ENCODE results near the gene CCNE1. TPM values are rescaled to one million over a fixed set of nuclear protein-coding genes. Genes with fewer than 3 reads are reported as not detected.

Gene CCNE1
- total and polyA plus RNA-seq, 8 donors, result 3.6 to 5.8 (median 4.4) TPM

- no peaks in the 10 kb centered on the region for H3K36me3 ChIP-seq
- no peak for TF ChIP-seq CTCF (IDR thresholded peaks at IDR 0.05)
- no peaks in the 10 kb centered on the region for H3K9me3 ChIP-seq
- peaks cover 0 to 26% of the 10 kb centered on the region in 2 donors for H3K27me3 ChIP-seq
- intact Hi-C loops (cut with DNase I), result no loop called here
- ATAC-seq, result peak; percentile 2
- no peak for DNase-seq
- H3K4me3 ChIP-seq, result peak overlapping the region; percentile 70 to 86
- H3K27ac ChIP-seq, result peak overlapping the region; percentile 70 to 72
- peaks cover 19 to 24% of the 10 kb centered on the region in 2 donors for H3K4me1 ChIP-seq
Measured at GRCh38 chr19:29845574-29846176, 33.9 kb downstream of the CCNE1 start.

- no peak for TF ChIP-seq CTCF (IDR thresholded peaks at IDR 0.05)
- H3K27ac ChIP-seq, result no peak overlapping the region
- H3K27me3 ChIP-seq, result no peaks in the 10 kb centered on the region
- intact Hi-C loops (cut with DNase I), result no loop called here
- no peaks in the 10 kb centered on the region for H3K9me3 ChIP-seq
- H3K36me3 ChIP-seq, result no peaks in the 10 kb centered on the region
- ATAC-seq (no peak), DNase-seq (no peak)
- H3K4me3 ChIP-seq, result no peak overlapping the region
- peaks cover 7 to 10% of the 10 kb centered on the region in 2 donors for H3K4me1 ChIP-seq
Measured at GRCh38 chr19:29849208-29849607, 37.4 kb downstream of the CCNE1 start.

GRCh38 chr19:29850482-29850881 is 38.7 kb downstream of the CCNE1 start:
- Histone ChIP-seq H3K27me3 (peaks cover 0 to 7% of the 10 kb centered on the region in 2 donors), H3K27ac (no peak overlapping the region), H3K36me3 (no peaks in the 10 kb centered on the region), H3K4me3 (no peak overlapping the region), H3K9me3 (no peaks in the 10 kb centered on the region), H3K4me1 (peaks cover 4% of the 10 kb centered on the region in 2 donors)
- ATAC-seq (no peak), DNase-seq (no peak)
- TF ChIP-seq CTCF (IDR thresholded peaks at IDR 0.05), result no peak
- intact Hi-C loops (cut with DNase I), result no loop called here

GRCh38 chr19:29851769-29852521 is 40.2 kb downstream of the CCNE1 start:
- Histone ChIP-seq H3K27ac (no peak overlapping the region), H3K4me3 (no peak overlapping the region), H3K27me3 (peaks cover 0 to 14% of the 10 kb centered on the region in 2 donors), H3K9me3 (no peaks in the 10 kb centered on the region), H3K4me1 (no peaks in the 10 kb centered on the region), H3K36me3 (no peaks in the 10 kb centered on the region)
- ATAC-seq (no peak), DNase-seq (no peak)
- no peak for TF ChIP-seq CTCF (IDR thresholded peaks at IDR 0.05)
- intact Hi-C loops (cut with DNase I), result no loop called here

GRCh38 chr19:29854033-29854432 is 42.2 kb downstream of the CCNE1 start:
- Histone ChIP-seq H3K27ac (no peak overlapping the region), H3K4me1 (no peaks in the 10 kb centered on the region), H3K36me3 (no peaks in the 10 kb centered on the region), H3K9me3 (no peaks in the 10 kb centered on the region), H3K27me3 (peaks cover 0 to 26% of the 10 kb centered on the region in 2 donors), H3K4me3 (no peak overlapping the region)
- intact Hi-C loops (cut with DNase I), result no loop called here
- no peak for DNase-seq
- no peak for ATAC-seq
- TF ChIP-seq CTCF (IDR thresholded peaks at IDR 0.05), result no peak

Data from left lung (tissue), 10 donors.